GM18519 (cell line): ENCODE data around the gene CATSPERZ.

Experiments used
- ATAC-seq: cut with Tn5 transposase; IDR thresholded peaks from one replicate; pipeline ENCODE4 v1.9.1; 2021; ENCODE audit warnings: mild to moderate bottlenecking, moderate library complexity; ENCODE audit not compliant: unreplicated experiment, low FRiP score

CATSPERZ gene

DNA sequence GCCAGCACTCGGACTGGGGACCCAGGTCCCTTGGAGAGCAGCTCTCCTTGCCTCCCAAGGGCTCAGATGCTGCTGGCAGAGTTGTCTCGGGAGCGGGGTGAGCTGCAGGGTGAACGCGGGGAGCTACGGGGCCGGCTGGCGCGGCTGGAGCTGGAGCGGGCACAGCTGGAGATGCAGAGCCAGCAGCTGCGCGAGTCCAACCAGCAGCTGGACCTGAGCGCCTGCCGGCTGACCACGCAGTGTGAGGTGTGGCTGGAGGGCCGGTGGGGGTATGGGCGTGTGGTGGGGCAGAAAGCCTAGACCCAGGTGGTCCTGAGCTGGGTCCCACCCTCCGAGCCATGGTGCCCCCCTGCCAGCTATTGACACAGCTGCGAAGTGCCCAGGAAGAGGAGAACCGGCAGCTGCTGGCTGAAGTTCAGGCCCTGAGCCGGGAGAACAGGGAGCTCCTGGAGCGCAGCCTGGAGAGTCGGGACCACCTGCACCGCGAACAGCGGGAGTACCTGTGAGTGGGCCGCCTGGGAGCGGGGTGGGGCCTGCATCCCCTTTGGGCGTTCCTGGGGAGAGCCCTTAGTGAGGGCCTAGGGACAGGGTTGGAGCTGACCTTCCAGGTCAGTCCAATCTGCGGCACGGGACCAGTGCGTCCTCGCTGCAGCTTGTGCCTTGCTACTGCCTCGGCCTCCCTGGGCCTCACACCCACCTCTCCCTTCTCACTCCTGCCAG lies 53.0 kb downstream of the CATSPERZ start:
- ATAC-seq, result no peak

DNA sequence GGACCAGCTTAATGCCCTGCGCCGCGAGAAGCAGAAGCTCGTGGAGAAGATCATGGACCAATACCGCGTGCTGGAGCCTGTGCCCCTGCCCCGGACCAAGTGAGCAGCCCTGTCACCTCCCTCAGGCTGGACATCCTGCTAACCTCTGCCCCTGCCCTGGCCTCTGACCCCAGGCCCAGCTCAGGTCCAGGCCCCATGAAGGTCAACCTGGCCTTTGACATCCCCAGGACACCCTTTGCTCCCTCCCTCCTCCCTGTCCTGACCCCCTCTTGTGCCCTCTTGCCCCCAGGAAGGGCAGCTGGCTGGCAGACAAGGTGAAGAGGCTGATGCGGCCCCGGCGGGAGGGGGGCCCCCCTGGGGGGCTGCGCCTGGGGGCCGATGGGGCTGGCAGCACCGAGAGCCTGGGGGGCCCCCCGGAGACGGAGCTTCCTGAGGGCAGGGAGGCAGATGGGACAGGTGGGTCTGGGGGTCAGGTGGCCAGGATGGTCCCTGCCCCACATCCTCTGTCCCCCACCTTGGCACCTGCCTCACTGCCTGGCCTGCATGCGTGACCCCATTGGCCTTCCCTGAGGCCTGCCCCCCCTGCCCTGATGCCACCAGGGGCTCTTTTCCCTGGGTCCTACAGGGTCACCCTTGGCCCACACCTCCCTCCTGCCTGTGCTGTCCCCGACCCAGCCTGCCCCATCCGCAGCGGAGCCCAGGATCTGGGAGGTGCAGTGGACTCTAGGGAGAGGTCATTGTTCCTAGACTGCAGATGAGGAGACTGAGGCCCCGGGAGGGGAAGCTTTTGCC lies 53.8 kb downstream of the CATSPERZ start:
- no peak for ATAC-seq
